OCI-M1 (cell line): ENCODE results near the gene A2M.

Experiments
- DNase-seq: peaks from one replicate; lab custom pipeline; 2025; lab: John Stamatoyannopoulos, UW

The A2M gene

GRCh38 chr12:9098463-9099026 lies 17.2 kb downstream of the A2M start:
- DNase-seq, result no peak

DNA sequence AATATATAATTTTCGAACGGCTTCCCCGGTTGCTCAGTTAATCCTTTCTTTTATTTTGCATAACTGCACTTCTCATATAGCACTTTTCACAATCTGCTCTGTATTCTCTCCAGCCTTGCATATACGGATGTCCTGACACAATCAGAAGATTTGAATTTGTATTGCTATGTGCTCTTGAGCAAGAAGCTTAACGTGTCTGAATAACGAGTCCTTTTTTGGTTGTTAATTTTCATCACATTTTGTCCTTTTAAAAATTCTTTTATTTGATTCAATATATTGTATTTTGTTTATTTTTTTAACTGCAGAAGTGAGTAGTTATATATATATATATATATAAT lies 17.6 kb downstream of the A2M start:
- DNase-seq, result no peak

DNA sequence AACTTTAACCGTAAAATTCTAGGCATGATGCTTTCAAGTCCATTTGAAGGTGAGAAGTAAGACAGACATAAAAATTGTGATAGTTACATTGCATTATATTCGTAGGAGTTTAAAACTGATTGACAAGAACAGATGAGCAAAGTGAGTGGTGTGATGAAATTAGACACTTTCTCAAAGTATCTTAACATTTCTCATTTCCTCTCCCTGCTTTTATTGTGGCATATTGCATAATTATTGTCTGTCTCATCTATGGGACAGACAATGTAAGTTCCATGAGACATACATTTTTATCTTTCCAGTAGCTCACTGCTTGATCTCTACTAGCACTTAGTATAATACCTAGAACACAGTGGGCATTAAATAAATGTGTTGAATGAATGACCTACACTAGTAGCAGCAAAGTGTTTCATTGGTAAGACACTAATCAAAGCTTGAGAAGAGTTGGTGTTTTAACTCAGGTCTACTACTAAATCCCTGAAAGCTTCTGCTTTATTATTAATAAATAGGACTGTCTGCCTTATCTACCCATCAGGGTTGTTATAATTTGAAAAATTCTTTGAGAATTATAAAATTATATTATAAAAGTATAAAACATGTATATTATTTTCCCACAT lies 19.0 kb downstream of the A2M start:
- no peak for DNase-seq

- DNase-seq, result no peak
Measured at GRCh38 chr12:9095322-9095721, 20.4 kb downstream of the A2M start.

DNA sequence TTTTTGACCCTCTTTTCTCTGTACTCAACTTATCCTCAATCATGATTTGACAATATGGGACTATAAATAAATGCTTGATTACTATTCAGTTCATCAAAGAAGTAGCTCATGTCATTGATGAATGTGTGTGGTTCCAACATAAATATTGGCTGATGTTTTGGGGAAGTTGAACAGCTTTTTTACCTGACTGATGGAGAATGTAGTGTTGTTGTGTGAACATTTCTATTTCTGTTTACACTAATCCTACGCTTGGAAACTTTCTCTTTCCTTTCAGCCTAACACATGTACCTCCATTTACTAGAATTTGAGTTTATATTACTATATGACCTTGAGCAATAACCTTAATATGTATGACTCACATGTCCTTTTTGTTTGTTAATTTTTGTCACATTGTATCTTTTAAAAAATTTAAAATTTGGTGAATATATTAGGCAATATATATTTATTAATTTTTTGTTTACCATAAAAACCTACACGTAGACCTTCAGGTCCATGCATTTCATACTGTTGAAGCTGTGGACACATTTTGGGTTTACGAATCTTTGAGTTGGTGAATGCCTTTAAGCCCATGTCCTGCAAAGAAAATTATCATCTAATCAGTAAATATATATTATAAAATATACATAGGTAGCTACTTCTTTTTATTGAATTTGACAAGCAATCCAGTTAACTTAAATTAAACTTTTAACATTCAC lies 21.1 kb downstream of the A2M start:
- DNase-seq, result no peak

DNA sequence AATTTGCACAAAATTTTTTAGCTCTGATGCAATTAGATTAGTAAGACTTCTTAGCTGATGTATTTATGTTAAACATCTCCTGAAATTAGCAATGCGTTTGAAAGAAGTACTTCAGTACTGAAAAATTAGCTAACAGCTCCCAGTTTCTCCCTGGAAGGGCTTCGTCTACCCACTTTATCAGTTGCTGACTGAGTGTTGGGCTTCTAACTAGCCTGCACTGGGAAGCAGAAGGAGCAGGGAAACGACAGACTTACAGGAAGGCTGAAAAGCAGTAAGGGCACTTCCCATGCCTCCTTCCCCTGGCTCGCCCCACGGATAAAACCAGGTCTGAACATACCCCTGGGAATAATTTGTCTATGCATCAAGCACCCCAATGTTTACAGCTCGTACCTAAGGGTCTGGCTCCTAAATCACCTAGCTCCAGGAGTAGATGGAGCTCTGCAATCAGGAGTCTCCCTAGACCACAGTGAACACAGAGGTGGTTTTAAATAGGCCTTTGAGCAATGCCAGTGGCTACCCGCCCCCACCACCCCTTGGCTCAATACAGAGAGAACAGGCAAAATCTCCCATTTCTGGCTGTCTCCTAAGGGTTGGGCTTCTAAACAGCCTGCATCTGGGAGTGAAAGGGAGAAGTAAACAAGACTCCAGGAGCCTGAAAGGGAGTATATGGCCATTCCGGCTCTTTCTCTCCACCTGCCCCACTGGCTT lies 23.7 kb downstream of the A2M start:
- no peak for DNase-seq

GRCh38 chr12:9090220-9090619 lies 25.5 kb downstream of the A2M start:
- DNase-seq, result no peak

GRCh38 chr12:9087087-9087835 lies 28.5 kb downstream of the A2M start:
- DNase-seq, result no peak

DNA sequence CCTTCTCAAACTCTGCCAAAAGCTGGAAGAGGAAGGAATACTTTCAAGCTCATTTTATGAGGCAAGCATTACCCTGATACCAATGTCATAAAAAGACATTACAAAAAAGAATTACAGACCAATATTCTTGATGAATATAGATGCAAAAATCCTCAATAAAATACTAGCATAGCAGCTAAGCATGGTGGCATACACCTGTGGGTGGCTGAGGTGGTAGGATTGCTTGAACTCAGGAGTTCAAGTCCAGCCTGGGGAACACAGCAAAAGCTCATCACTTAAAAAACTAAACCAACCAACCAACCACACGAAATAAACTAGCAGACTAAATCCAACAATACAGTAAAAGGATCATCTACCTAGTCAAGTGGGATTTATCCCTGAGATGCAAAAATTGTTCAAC lies 29.6 kb downstream of the A2M start:
- DNase-seq, result no peak

- no peak for DNase-seq
Measured at GRCh38 chr12:9084417-9084816, 31.3 kb downstream of the A2M start.

DNA sequence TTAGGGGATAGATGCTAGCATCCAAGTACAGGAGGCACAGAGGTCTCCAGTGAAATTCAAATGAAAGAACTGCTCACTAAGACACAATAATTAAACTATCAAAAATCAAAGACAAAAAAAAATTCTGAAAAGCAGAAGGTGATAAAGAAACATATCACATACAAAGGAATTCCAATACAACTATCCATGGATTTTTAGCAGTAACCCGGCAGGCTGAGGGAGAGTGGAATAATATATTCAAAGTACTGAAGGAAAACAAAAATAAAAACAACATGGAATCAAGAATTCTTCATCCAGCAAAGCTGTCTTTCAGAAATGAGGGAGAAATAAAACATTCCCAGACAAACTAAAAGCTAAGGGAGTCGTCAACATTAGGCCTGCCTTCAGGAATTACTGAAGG lies 31.9 kb downstream of the A2M start:
- DNase-seq, result no peak

DNA sequence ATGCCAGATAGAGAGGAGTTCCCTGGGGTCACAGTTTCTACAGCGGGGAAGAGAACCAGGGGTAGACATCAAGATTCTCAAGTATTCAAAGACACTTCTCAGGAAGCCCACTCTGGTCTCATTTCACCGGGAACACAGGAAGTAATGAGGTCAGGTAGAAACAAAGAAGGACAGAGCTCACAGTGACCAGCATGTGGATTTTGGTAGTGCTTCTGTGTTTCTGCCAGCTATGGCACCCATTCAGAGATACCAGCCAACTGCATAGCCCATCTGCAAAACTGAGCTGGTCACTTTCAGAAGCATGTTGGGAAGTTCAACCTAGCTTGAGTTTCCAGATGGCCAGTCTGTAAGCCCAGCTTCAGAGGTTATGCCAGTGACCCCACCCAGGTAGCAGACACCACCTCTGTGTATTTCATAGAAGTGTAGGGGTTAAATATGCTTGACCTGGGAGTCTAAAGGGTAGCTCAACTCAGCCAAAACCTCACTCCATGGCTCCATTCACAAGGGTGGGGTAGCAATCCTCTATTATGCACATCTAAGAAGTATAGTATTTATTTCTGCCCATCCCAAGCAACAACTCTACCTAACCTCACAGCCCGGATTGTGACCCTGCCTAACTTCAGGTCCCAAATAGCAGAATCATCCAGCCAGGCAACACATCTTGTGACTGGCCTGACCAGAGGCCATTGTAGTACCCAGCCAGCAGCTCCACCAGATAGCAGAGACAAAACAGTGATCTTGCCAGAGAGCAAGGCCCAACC lies 33.9 kb downstream of the A2M start:
- DNase-seq, result no peak

DNA sequence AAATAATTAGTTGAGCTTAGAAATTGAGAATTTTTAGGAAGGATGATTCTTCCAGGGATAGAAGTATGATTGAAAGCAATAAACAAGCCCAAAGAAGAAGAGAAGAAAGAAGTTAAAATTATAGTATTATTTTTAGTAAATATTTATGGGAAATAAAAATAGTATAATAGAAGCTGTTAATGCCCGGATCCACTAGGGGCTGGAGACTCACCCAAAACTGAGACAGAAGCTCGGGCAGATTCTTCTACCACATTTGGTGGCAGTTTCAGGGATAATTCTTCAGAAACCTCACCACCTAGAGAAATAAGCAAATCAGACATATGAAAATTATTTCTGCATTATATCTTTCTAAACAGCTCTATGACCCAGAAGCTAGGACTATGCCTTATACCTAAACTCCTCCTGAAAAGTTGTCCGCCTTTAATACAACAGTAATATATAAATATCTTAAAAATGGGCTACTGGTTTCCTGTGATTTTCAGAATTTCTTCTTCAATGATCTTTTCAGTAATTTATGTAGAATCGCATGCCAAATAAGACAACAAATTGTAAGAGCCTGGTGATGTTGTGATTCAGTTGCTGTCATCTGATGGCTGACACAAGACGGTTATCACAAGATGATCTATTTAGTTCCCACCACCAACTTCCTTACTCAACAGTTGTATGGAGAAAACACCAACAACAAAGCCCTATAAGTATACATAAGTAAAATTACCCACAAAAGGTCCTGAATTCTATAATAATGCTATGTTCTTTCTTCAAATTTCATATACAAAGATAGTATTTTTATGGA lies 35.6 kb downstream of the A2M start:
- no peak for DNase-seq

DNA sequence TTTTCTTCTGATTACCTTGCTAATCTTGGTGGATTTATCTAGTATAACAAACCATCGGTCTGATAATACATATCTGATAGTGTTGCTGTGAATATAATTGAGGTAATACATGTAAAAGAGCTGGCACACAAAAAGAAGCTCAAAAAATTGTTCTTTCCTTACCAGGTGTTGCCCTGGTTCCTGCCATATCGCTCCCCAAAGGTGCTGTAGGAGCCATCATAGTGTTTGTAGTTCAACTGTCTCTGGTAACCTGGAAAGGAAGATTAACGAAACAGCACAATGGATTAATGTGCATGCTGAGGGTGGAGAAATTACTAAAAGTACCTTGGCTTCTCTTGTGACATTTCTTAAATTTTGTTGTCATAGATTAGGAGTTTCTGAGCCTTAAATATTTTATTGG lies 36.6 kb downstream of the A2M start:
- DNase-seq, result no peak

DNA sequence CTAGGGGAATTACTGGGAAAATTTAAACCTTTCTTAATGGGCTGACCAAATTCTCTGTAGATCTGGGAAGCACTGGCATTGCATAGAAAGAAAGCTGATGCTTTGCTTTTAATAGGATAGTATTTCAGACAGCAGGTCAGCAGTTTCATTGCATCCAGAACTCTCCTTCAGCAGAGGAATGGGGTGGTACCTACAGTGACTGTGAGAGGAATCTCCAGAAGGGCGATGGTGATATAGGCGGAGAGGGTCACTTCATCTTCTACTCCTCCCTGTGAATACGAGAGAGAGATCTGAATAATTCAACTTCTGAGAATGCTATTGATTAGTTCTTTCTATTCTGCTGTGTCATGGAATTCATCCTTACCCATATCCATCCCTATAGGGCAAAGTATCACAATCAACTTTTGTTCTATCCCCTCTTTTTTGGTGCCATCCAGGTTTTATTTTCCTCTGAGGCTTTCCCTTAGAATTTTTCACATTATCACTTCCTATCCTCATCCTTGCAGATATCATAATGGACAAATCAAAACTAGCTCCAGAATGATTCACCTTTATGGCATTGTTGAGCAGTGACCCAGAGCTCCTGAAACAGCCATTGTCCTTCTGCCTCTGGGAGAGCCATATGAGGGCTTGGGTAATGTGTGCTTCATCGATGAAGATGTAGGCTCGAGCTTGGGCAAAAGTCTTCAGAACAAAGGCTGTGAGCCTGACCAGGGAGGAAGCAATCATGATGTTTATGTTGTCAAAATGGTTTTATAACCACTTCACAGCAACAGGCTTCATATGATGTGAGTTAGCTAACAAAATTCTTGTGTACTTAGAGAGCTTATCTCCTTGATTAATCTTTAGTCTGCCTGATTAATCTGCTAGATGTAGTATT lies 38.3 kb downstream of the A2M start:
- no peak for DNase-seq

DNA sequence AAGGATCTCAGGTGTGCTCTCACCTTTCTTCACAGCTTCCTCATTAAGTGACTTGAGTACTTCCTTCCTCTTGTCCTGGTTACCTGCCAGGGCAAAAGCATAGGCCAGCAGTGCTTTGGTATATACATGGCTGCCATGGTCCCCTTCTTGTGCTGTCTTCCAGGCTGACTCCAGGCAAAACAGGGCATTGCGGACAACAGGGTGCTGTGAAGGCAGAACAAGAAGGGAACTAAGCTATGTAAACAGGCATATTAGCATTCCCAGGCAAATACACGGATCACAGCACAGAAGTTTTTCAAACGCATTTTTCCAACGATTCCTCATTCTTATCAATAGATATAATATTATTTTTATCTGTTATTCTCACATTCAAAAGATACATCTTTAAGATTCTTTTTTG lies 39.0 kb downstream of the A2M start:
- DNase-seq, result no peak

DNA sequence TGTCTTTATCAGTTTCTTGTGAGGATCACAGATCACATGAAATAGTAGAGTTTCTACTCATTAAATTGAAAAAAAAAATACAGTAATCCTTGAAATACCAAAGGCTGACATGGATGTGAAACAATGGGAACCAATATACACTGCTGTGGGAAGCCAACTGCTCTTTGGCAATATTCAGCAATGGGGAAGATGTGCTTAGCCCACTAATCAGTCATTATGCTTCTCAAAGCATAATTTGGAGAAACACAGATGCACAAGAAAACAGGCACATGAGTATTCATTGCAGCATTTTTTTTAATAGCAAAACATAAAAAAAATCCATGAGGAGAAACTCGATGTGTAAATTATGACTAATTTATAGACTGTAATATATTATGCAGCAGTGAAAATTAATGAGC lies 40.6 kb downstream of the A2M start:
- DNase-seq, result no peak

GRCh38 chr12:9074484-9075137 lies 41.1 kb downstream of the A2M start:
- peak; percentile 17 for DNase-seq

DNA sequence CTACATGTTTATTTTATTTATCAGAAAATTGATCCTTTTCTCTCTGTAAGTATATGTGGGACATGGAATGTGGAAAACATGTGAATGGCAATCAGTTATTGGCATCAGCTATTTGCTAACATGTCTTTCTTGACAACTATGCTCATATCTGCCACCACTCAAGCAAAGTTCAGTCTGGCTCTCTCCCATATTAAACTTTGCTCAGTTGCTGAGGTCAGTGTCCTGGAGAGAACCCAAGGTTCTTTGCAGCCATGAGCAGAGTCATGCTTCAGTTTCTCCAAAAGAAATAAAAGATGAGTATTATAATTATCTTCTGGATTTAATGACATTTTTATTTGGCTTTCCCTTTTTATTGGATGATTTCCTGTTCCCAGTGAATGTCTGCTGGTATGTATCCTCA lies 42.6 kb downstream of the A2M start:
- no peak for DNase-seq
